NB4 (cell line): ENCODE results near the gene GALNTL6.

ENCODE experiments used
- POLR2A ChIP-seq: IDR thresholded peaks from 2 replicates; pipeline ENCODE4 v1.6.1; 2011; ENCODE audit warnings: mild to moderate bottlenecking; ENCODE audit not compliant: insufficient read length; ENCODE audit errors: extremely low read depth
- TF ChIP-seq, protein P1 (sequence below): IDR thresholded peaks from one replicate; pipeline ENCODE4 v1.5.1; 2012; ENCODE audit warnings: low read depth, low read length

DNA sequence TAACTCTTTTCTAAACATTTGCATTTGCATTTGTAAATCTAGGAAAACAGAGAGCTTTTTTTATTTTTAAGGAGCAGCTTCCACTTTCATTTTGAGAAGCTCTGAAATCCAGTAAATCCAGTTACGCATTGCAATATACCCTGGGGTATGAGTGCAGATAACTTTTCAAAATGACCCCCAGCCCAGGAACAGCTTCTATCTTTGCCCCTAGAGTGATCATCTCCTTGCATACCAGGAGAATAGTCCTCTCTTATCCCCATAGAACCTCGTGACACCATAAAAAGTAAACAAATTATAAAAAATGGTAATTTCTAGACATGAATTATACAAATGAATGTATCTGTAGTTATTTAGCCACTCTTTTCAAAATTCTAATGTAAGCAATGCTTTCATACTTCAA is 1063.2 kb downstream of the GALNTL6 start:
- TF ChIP-seq, protein P1, sequence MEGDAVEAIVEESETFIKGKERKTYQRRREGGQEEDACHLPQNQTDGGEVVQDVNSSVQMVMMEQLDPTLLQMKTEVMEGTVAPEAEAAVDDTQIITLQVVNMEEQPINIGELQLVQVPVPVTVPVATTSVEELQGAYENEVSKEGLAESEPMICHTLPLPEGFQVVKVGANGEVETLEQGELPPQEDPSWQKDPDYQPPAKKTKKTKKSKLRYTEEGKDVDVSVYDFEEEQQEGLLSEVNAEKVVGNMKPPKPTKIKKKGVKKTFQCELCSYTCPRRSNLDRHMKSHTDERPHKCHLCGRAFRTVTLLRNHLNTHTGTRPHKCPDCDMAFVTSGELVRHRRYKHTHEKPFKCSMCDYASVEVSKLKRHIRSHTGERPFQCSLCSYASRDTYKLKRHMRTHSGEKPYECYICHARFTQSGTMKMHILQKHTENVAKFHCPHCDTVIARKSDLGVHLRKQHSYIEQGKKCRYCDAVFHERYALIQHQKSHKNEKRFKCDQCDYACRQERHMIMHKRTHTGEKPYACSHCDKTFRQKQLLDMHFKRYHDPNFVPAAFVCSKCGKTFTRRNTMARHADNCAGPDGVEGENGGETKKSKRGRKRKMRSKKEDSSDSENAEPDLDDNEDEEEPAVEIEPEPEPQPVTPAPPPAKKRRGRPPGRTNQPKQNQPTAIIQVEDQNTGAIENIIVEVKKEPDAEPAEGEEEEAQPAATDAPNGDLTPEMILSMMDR, result no peak
- TF ChIP-seq POLR2A, result no peak
